ENCODE results near the gene MFN2.

Gene MFN2

GRCh38 chr1:12051361-12051760 lies 71.1 kb downstream of the MFN2 start:
- no peak for DNase-seq (ENCODE audit: low spot score)

- peak; percentile 96 for DNase-seq (ENCODE audit: low spot score)
These were observed 71.8 kb downstream of the MFN2 start for GRCh38 chr1:12052008-12052573.

- no peak for DNase-seq (ENCODE audit: low spot score)
These were observed 72.9 kb downstream of the MFN2 start for GRCh38 chr1:12052997-12053686.

- DNase-seq (ENCODE audit: low spot score): no peak
These were observed 73.7 kb downstream of the MFN2 start for GRCh38 chr1:12053752-12054548.

- no peak for DNase-seq (ENCODE audit: low spot score)
These were observed 75.0 kb downstream of the MFN2 start for GRCh38 chr1:12055259-12055658.

- no peak for DNase-seq (ENCODE audit: low spot score)
These were observed 76.1 kb downstream of the MFN2 start for GRCh38 chr1:12056331-12056841.

- no peak for DNase-seq (ENCODE audit: low spot score)
These were observed 77.1 kb downstream of the MFN2 start for GRCh38 chr1:12057382-12057781.

- no peak for DNase-seq (ENCODE audit: low spot score)
These were observed 77.9 kb downstream of the MFN2 start for GRCh38 chr1:12057940-12058687.

GRCh38 chr1:12059226-12059625 lies 79.0 kb downstream of the MFN2 start:
- no peak for DNase-seq (ENCODE audit: low spot score)

- no peak for DNase-seq (ENCODE audit: low spot score)
These were observed 79.6 kb downstream of the MFN2 start for GRCh38 chr1:12059722-12060464.

- DNase-seq (ENCODE audit: low spot score): no peak
These were observed 80.3 kb downstream of the MFN2 start for GRCh38 chr1:12060500-12060899.

Measured in AG08395 (cell line).